Measurements from ENCODE around the gene USH2A. TPM values are rescaled to one million over a fixed set of nuclear protein-coding genes. Genes with fewer than 3 reads are reported as not detected.

Gene USH2A
- total RNA-seq, 1 donor from 2014 or later: 0.02 TPM

DNA sequence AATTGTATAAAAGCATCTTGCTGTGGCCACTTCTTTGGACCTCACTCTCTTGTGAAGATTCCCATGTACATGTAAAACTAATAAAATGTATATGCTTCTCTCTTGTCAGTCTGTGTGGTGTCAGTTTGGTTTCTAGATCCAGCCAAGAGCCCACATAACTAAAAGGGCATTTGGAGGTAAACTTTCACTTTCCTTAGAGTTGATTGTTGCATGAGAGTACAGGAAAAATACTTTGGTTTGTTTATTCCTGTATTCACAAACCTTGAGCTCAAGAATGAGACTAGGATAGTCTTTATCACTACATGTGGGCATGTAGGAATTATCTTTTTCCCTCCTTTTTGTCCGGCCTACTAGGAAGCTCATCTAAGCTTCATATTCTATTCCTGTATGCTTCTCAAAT, 805.3 kb downstream of the USH2A start:
- H3K36me3 Mint-ChIP-seq (ENCODE audit: low read depth, unreplicated experiment): peaks cover 14% of the 10 kb centered on the region
- H2AFZ ChIP-seq (ENCODE audit: low read depth, low read length): no peak overlapping the region
- H3K27ac Mint-ChIP-seq (ENCODE audit: unreplicated experiment): no peak overlapping the region
- TF ChIP-seq, protein P1, sequence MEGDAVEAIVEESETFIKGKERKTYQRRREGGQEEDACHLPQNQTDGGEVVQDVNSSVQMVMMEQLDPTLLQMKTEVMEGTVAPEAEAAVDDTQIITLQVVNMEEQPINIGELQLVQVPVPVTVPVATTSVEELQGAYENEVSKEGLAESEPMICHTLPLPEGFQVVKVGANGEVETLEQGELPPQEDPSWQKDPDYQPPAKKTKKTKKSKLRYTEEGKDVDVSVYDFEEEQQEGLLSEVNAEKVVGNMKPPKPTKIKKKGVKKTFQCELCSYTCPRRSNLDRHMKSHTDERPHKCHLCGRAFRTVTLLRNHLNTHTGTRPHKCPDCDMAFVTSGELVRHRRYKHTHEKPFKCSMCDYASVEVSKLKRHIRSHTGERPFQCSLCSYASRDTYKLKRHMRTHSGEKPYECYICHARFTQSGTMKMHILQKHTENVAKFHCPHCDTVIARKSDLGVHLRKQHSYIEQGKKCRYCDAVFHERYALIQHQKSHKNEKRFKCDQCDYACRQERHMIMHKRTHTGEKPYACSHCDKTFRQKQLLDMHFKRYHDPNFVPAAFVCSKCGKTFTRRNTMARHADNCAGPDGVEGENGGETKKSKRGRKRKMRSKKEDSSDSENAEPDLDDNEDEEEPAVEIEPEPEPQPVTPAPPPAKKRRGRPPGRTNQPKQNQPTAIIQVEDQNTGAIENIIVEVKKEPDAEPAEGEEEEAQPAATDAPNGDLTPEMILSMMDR (IDR thresholded peaks at IDR 0.05; ENCODE audit: insufficient read depth, low read depth, low read length): no peak
- no peak for TF ChIP-seq EZH2 (IDR thresholded peaks at IDR 0.05; ENCODE audit: insufficient read depth, low read length)
- no peaks in the 10 kb centered on the region for H3K27me3 Mint-ChIP-seq (ENCODE audit: low read depth, unreplicated experiment)
- DNase-seq (ENCODE audit: low read depth): no peak
- no peaks in the 10 kb centered on the region for H4K20me1 ChIP-seq (ENCODE audit: insufficient read depth, low read length)
- no peak overlapping the region for H3K4me3 ChIP-seq (ENCODE audit: insufficient read depth, low read depth, low read length)
- no peaks in the 10 kb centered on the region for H3K9me3 ChIP-seq (ENCODE audit: insufficient read depth, low read depth, low read length)
- H3K9me3 Mint-ChIP-seq (ENCODE audit: unreplicated experiment): no peaks in the 10 kb centered on the region
- peaks cover 21% of the 10 kb centered on the region for H3K36me3 ChIP-seq (ENCODE audit: insufficient read depth, low read length)
- peaks cover 5% of the 10 kb centered on the region for H3K79me2 ChIP-seq (ENCODE audit: insufficient read depth, low read length)
- H3K27ac ChIP-seq (ENCODE audit: low read depth, low read length): no peak overlapping the region
- H3K4me1 ChIP-seq (ENCODE audit: insufficient read depth, low read length): no peaks in the 10 kb centered on the region
- H3K4me1 Mint-ChIP-seq (ENCODE audit: low read depth, unreplicated experiment): no peaks in the 10 kb centered on the region
- no peak overlapping the region for H3K9ac ChIP-seq (ENCODE audit: low read length)
- FAIRE-seq: no peak
- no peak overlapping the region for H3K4me2 ChIP-seq (ENCODE audit: low read length)
- no peak overlapping the region for H3K4me3 Mint-ChIP-seq (ENCODE audit: unreplicated experiment)
- H3K27me3 ChIP-seq (ENCODE audit: insufficient read depth, low read length): no peaks in the 10 kb centered on the region

DNA sequence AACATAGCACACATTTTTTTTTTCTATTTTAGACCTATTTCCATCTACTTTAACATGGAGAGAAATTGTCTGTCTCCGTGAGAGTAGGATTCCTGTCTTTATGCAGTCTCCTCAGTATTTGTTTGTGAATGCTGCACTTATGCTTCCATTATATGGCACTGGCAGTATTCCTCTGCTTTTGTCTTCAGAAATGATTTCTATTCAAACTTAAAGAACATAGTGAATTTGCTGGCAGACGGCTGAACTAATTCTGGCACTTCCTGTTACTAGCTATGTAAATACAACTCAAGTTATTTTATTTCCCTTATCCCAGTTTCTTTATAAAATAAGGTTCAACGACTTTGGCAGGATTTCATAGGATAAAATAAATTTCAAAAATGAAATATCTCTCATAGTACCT, 810.9 kb downstream of the USH2A start:
- peaks cover 5% of the 10 kb centered on the region for H3K79me2 ChIP-seq (ENCODE audit: insufficient read depth, low read length)
- H3K27ac Mint-ChIP-seq (ENCODE audit: unreplicated experiment): no peak overlapping the region
- H2AFZ ChIP-seq (ENCODE audit: low read depth, low read length): no peak overlapping the region
- no peaks in the 10 kb centered on the region for H3K4me1 ChIP-seq (ENCODE audit: insufficient read depth, low read length)
- no peaks in the 10 kb centered on the region for H3K27me3 Mint-ChIP-seq (ENCODE audit: low read depth, unreplicated experiment)
- TF ChIP-seq, protein P1 (IDR thresholded peaks at IDR 0.05; ENCODE audit: insufficient read depth, low read depth, low read length): no peak
- no peak for TF ChIP-seq EZH2 (IDR thresholded peaks at IDR 0.05; ENCODE audit: insufficient read depth, low read length)
- H3K36me3 Mint-ChIP-seq (ENCODE audit: low read depth, unreplicated experiment): peaks cover 17% of the 10 kb centered on the region
- H3K4me3 ChIP-seq (ENCODE audit: insufficient read depth, low read depth, low read length): no peak overlapping the region
- FAIRE-seq (no peak), DNase-seq (ENCODE audit: low read depth) (no peak)
- H3K9me3 Mint-ChIP-seq (ENCODE audit: unreplicated experiment): no peaks in the 10 kb centered on the region
- H3K4me1 Mint-ChIP-seq (ENCODE audit: low read depth, unreplicated experiment): no peaks in the 10 kb centered on the region
- H3K9ac ChIP-seq (ENCODE audit: low read length): no peak overlapping the region
- H4K20me1 ChIP-seq (ENCODE audit: insufficient read depth, low read length): no peaks in the 10 kb centered on the region
- H3K4me2 ChIP-seq (ENCODE audit: low read length): no peak overlapping the region
- no peaks in the 10 kb centered on the region for H3K27me3 ChIP-seq (ENCODE audit: insufficient read depth, low read length)
- no peaks in the 10 kb centered on the region for H3K9me3 ChIP-seq (ENCODE audit: insufficient read depth, low read depth, low read length)
- peaks cover 12% of the 10 kb centered on the region for H3K36me3 ChIP-seq (ENCODE audit: insufficient read depth, low read length)
- no peak overlapping the region for H3K27ac ChIP-seq (ENCODE audit: low read depth, low read length)
- H3K4me3 Mint-ChIP-seq (ENCODE audit: unreplicated experiment): no peak overlapping the region

DNA sequence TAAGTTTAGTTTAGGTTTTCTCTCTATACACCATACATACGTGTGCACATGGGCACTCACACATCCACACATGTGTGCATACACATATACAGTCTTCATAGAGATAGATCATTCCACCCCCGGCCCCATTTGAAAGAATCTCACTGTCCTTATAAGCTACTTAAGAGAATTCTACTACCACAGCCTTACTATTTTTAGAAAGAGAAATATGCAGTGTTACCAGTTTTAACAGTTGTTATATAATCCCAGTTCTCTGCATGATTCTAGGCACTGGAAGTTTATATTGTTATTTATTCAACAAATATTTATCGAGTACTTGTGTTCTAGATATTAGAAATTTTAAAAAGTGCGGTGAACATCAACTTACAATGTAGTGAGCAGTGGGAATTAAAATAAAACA, 814.6 kb downstream of the USH2A start:
- peak; percentile 5 for FAIRE-seq
- no peak overlapping the region for H3K27ac ChIP-seq (ENCODE audit: low read depth, low read length)
- H3K79me2 ChIP-seq (ENCODE audit: insufficient read depth, low read length): peaks cover 4% of the 10 kb centered on the region
- H3K9me3 Mint-ChIP-seq (ENCODE audit: unreplicated experiment): no peaks in the 10 kb centered on the region
- no peaks in the 10 kb centered on the region for H3K27me3 ChIP-seq (ENCODE audit: insufficient read depth, low read length)
- peaks cover 20% of the 10 kb centered on the region for H3K36me3 ChIP-seq (ENCODE audit: insufficient read depth, low read length)
- H3K4me1 ChIP-seq (ENCODE audit: insufficient read depth, low read length): no peaks in the 10 kb centered on the region
- H4K20me1 ChIP-seq (ENCODE audit: insufficient read depth, low read length): peaks cover 3% of the 10 kb centered on the region
- H3K9ac ChIP-seq (ENCODE audit: low read length): no peak overlapping the region
- H3K9me3 ChIP-seq (ENCODE audit: insufficient read depth, low read depth, low read length): no peaks in the 10 kb centered on the region
- DNase-seq (ENCODE audit: low read depth): no peak
- H3K4me2 ChIP-seq (ENCODE audit: low read length): no peak overlapping the region
- H3K4me3 Mint-ChIP-seq (ENCODE audit: unreplicated experiment): no peak overlapping the region
- H3K27me3 Mint-ChIP-seq (ENCODE audit: low read depth, unreplicated experiment): no peaks in the 10 kb centered on the region
- peaks cover 10% of the 10 kb centered on the region for H3K36me3 Mint-ChIP-seq (ENCODE audit: low read depth, unreplicated experiment)
- H3K4me3 ChIP-seq (ENCODE audit: insufficient read depth, low read depth, low read length): no peak overlapping the region
- no peak overlapping the region for H3K27ac Mint-ChIP-seq (ENCODE audit: unreplicated experiment)
- H3K4me1 Mint-ChIP-seq (ENCODE audit: low read depth, unreplicated experiment): peaks cover 7% of the 10 kb centered on the region
- no peak for TF ChIP-seq EZH2 (IDR thresholded peaks at IDR 0.05; ENCODE audit: insufficient read depth, low read length)
- TF ChIP-seq, protein P1 (IDR thresholded peaks at IDR 0.05; ENCODE audit: insufficient read depth, low read depth, low read length): no peak
- H2AFZ ChIP-seq (ENCODE audit: low read depth, low read length): no peak overlapping the region
